ENCODE measurements around the gene COL11A1.

- TF ChIP-seq BHLHE40 (IDR thresholded peaks at IDR 0.05; ENCODE audit: low read depth, low read length) (no peak), CTCF (conservative IDR thresholded peaks at IDR 0.05; ENCODE audit: low read depth, low read length) (no peak)
Observed at GRCh38 chr1:103110701-103111100, 2.4 kb upstream of the COL11A1 start.

All from IMR-90 (cell line).